Measurements from ENCODE around the gene SPEG.

SPEG gene

DNA sequence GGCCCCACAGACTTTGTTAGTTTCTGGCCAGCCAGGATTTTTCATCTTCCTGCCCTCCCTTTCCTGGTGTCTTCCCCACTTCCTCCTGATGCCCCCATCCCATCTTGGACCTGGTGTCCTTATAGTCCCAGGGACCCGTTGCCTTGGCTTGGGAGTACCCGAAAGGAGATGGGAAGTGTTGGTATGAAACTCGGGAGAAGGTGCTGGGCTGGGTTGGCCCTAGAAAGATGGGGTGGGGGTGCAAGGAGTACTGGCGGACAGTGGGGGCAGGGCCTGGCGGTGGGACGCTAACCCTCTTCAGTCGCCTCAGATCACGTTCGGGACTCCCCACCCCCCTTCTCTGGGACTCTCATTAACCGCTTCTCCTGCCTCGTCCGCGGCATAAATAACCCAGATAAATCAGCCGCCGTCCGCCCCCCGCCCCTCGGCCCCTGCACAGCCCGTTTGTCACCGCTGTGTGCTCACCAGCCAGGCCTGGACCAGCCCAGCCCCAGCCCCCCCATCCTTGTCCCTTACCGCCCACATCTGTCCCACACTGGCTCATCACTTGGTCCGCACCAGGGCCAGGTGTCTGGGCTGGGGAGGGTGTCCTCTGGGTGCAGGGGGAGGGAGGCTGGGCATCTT is 76.0 kb downstream of the SPEG start:
- no peak for DNase-seq (ENCODE audit: low read depth in 3 of 3, low spot score in 1 of 3)

- no peak for DNase-seq (ENCODE audit: low read depth in 3 of 3, low spot score in 1 of 3)
These were observed 77.1 kb downstream of the SPEG start for GRCh38 chr2:219511547-219512325.

- no peak for DNase-seq (ENCODE audit: low read depth in 3 of 3, low spot score in 1 of 3)
These were observed 78.0 kb downstream of the SPEG start for GRCh38 chr2:219512524-219513216.

DNA sequence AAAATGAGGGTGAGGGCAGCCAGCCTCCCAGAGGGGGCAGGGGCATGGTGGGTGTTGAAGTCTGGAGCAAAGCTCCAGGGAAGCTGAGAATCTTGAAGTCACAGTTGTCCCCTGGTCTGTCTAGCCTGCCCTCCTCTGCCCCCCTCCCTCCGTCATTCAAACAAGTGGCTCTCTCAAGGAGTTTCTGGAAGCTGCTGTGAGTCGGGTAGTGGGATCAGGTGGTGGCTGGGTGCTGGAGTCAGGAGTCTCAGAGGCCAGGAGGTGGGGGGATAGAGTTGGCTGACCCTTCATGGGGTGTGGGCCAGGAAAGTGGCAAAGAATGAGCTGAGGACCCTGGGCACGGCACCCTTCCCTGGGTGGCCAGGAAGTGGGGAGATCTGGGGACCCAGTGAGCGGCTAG is 79.1 kb downstream of the SPEG start:
- DNase-seq (ENCODE audit: low read depth in 3 of 3, low spot score in 1 of 3): no peak

- DNase-seq (ENCODE audit: low read depth in 3 of 3, low spot score in 1 of 3): no peak
These were observed 79.6 kb downstream of the SPEG start, which contains the start of gene ASIC4 for GRCh38 chr2:219514196-219514761. ASIC4 (plus strand) TSS chr2:219514482; CDS start chr2:219514725, 243 bp downstream.

GRCh38 chr2:219514836-219515235 is 80.2 kb downstream of the SPEG start:
- DNase-seq (ENCODE audit: low read depth in 3 of 3, low spot score in 1 of 3): no peak

DNA sequence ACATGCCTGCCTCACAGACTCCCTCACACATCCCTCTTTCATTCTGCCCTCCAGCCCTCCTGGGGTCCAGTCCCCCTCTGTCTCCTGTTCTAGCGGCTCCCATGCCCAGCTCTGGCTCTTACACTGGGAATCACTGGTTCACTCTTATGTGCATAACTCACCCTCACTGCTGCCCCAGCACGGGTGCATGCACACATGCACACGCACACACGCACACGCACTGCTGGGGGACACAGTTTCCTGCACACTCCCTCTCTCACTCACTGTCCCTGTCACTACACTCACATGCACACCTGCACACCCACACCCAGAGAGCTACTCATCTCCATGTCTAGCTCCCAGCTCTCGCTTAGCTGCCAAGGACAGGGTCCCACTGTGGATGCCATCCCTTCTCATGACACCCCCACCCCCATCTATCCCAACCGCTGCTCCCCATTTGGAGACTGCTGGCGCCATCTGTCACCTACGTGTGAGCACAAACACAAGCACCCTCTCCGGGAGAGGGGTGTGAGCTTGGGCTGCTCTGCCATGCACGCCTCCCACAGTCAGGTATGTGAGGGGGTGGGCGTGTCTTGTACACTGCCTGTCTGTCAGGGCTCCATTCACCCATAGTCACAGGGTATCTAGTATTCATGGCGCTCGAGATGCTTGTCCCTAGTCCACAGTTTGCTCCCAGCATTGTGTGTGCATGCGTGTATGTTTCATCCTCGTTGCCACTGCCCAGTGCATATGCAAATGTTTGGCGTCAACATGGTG is 81.4 kb downstream of the SPEG start:
- DNase-seq (ENCODE audit: low read depth in 3 of 3, low spot score in 1 of 3): no peak

- no peak for DNase-seq (ENCODE audit: low read depth in 3 of 3, low spot score in 1 of 3)
These were observed 82.2 kb downstream of the SPEG start for GRCh38 chr2:219516888-219517287.

DNA sequence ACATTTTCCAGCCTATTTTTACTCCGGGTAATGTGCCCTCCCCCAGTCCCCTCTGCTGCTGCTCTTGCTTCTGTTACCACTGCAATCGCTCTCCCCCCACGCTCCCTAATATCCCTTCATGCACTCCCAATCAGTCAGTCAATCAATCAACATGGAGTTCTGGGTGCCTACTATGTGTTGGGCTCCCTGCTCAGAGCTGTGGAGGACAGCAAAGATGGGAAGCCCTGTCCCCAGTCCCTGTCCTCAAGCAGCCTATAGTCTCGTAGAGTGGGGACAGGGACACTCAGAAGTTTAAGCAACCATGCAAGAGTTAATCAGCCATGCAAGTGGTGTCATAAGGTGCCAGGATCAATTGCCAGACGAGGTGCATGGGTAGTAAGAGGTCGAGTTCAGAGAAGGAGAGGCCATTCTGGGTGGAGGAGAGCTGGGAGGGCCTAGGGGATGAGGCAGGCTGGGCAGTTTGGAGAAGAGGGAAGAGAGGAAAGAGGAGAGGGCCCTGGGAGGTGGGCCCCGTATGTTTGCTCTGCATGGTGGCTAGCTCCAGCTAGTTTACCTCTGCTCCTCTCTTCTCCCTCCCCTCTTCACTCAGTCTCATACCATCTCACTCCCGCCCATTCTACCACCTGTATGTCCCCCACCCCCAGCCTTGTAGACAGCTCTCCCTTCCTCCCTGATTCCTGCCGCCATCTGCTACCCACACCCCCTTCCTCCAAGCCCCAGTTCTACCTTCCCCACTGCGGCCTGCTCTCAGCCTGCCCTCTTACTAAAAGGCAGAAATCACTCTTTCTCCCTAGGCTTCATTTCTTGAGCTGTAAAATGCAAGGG is 83.5 kb downstream of the SPEG start:
- no peak for DNase-seq (ENCODE audit: low read depth in 3 of 3, low spot score in 1 of 3)

GRCh38 chr2:219519526-219519916 is 84.9 kb downstream of the SPEG start:
- no peak for DNase-seq (ENCODE audit: low read depth in 3 of 3, low spot score in 1 of 3)

GRCh38 chr2:219520079-219520478 is 85.4 kb downstream of the SPEG start:
- no peak for DNase-seq (ENCODE audit: low read depth in 3 of 3, low spot score in 1 of 3)

GRCh38 chr2:219521066-219521880 is 86.6 kb downstream of the SPEG start:
- DNase-seq (ENCODE audit: low read depth in 3 of 3, low spot score in 1 of 3): no peak

GRCh38 chr2:219522111-219523030 is 87.7 kb downstream of the SPEG start:
- DNase-seq (ENCODE audit: low read depth in 3 of 3, low spot score in 1 of 3): no peak

GRCh38 chr2:219523031-219523671 is 88.5 kb downstream of the SPEG start:
- no peak for DNase-seq (ENCODE audit: low read depth in 3 of 3, low spot score in 1 of 3)

DNA sequence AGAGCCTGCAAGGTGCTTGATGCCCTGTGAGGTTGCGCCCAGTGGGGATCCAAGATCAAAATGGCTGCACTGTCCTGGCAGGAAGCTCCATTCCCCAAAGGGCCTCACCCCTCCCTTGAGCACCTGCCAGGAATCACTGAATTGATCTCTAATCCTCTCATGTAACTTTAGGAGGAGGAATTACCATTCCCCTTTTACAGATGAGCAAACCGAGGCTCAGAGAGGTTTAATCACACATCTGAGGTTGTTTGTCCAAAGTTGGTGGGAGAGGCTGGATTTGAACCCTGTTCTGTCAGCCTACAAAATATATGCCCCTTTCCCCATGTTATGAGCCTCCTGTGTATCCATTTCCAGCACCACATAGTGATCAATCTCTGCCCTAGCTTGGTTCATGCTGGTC is 90.2 kb downstream of the SPEG start:
- no peak for DNase-seq (ENCODE audit: low read depth in 3 of 3, low spot score in 1 of 3)

DNA sequence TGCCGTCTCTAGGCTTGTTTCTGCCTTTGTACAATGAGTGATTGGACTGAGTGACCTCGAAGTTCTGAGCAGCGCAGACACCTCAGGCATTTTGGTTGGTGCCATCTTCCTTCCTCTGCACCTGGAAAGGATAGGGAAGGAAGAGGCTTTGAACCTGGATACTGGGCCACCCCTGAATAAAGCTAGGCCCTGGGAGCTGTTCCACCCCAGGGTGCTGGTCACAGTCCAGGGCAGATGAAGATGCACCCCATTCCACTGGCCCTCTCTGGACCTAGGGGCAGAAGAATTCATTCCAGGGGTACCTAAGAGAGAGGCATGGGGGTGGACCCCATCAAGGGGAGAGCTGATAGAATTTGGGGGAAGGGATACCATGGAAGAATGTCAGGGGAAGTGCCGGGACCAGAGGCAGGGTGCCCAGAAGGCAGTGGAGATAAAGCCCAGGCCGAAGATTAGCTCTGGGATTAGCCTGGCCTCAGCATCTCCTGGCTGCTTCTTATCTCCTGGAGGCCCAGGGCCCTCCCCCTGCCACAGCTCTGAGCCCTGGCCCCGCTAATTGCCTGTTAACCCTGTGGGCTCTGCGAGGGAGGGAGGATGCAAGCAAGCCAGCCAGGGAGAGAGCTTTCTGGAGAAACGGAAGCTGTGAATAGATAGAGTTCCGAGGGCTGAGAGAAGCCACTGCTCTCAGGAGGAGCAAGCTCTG is 91.0 kb downstream of the SPEG start:
- no peak for DNase-seq (ENCODE audit: low read depth in 3 of 3, low spot score in 1 of 3)
